Measurements from ENCODE around the gene ATXN3L. TPM values are rescaled to one million over a fixed set of nuclear protein-coding genes. Genes with fewer than 3 reads are reported as not detected.

ATXN3L gene
- total RNA-seq, 1 donor from 2014 or later: not detected

Other genes with a start within 250 kb of the ATXN3L start
- gene EGFL6, start 249.5 kb upstream of the ATXN3L start, total RNA-seq: not detected in 2 replicates

Measured in dermis blood vessel endothelial cell (primary cell).